Stimulated activated CD8-positive, alpha-beta memory T cell treated with anti-CD3 and anti-CD28 coated beads, Interleukin-12 subunit alpha, Interleukin-12 subunit beta, amount 100 ng/mL, for 1 hour (primary cell): ENCODE results near the gene FAM53A.

ENCODE experiments used
- DNase-seq: peaks from one replicate; pipeline ENCODE4 v3.0.0-alpha.2; 2020; ENCODE audit warnings: low read depth

The FAM53A gene

GRCh38 chr4:1593881-1594345 is 90.2 kb downstream of the FAM53A start:
- no peak for DNase-seq

DNA sequence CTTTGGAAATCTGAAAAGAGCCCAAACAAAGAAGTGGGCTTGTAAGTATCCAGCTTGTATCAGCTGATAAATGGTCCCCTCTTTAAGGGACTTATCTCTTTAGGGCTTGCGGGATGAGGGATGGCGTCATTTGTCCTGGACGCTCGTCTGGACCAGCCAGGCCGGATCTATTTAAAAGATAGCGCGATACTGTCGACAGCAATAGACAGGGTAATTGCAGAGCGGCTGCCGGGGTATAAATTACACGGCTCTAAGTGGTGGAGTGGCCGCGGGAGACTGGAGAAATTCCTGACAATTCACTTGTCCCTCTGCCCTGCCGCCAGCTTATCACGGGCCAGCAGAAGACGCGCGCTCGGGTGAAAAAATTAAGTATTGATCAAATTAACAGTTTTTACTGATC is 90.7 kb downstream of the FAM53A start:
- DNase-seq, result no peak

DNA sequence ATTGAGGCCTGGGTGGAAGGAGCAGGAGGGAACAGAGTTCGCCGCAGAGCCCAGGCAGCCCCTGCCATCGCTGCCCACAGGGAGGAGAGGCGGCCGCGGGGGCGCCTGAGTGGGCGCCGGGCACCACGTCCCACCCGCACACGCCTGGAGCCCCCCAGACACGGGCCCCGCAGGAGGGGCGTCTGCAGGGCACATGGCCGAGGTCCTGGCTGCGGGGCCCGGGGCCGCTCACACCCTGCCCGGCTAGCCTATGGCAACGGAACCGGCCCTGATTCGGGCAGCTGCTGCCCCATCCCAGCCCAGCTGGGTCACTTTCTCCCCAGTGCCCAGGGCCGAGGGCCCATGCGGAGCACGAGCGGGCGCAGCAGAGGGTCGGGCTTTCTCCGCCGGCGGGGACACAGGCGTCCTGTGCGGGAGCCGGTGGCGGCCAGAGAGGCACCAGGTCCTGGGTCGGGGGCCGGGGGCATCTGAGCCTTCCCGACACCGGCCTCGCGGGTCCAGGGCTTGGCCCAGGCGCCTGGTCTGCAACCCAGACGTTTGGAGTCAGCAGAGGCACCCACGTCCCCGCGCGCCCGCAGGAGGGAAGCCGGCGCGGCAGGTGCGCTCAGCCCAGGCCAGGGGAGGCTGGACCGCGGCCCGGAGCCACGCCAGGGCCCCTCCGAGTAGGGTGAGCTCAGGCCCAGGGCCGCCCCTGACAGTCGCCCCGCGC is 91.2 kb downstream of the FAM53A start:
- DNase-seq, result no peak

DNA sequence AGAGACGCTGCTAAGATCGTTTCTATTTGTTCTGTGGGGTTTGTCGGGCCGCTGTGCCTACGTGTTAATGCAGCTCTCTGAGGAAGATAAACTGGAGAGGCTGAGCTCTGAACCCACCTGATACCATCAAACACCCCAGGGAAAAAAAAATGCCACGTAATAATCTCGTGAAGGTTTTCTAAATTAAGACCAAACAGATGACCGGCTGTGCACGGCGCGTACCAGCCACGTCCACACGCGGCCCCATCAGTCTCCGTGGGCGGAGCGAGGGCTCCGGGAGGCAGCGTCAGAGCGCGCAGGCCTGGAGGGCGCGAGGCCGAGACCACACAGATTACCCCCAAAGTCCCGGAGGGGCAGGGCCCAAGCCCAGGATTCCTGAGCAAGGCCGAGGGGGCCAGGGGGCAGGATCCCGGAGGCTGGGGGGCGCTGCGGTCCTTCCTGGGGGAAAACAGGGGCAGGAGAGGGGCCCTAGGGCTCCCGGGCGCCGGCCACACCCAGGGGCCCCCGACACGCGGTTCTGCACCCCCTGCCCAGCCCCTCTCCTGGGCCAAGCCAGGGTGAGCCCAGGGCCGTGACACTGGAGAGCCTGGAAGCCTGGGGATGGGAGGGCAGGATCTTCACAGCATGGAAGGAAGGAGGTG is 91.9 kb downstream of the FAM53A start:
- no peak for DNase-seq

DNA sequence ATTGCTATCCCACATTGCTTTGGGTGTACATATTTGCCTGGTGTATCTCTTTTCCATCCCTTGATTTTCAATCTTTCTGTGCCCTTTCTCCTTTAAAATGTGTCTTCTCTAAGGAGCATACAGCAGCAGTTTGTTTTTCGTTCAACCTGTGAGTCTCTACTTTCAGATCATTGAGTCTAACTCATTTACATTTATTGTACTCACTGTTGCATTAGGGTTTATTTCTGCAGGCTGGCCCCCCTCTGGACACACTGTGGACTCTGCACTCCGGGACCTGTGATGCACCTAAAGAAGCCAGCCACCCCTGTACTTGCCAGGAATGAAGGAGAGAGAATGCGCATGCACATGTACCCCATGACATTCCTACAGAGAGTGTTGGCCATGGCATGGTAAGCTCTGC is 93.0 kb downstream of the FAM53A start:
- DNase-seq, result no peak

- DNase-seq, result no peak
Observed at GRCh38 chr4:1590244-1590643, 93.9 kb downstream of the FAM53A start.
